ENCODE data around the gene DHX30.

The DHX30 gene

DNA sequence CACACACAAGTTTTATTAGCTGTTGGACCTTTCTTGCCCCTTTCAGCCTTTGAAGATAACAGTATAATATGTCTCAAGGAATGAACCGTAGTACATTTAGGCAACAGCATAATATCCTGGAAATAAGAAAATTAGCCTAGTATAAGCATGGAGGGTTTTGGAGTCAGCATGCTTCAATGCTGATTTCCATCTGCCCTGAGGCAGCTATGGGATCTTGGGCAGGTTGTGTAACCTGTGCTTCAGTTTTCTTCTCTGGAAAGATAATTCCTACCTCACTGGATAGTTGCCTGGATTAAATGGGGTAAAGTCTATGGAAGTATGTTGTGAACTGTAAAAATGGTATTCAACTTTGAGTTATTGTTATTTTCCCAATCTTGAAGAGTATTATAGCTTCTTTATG, 1.6 kb downstream of the DHX30 start:
- DNase-seq, result no peak

DNA sequence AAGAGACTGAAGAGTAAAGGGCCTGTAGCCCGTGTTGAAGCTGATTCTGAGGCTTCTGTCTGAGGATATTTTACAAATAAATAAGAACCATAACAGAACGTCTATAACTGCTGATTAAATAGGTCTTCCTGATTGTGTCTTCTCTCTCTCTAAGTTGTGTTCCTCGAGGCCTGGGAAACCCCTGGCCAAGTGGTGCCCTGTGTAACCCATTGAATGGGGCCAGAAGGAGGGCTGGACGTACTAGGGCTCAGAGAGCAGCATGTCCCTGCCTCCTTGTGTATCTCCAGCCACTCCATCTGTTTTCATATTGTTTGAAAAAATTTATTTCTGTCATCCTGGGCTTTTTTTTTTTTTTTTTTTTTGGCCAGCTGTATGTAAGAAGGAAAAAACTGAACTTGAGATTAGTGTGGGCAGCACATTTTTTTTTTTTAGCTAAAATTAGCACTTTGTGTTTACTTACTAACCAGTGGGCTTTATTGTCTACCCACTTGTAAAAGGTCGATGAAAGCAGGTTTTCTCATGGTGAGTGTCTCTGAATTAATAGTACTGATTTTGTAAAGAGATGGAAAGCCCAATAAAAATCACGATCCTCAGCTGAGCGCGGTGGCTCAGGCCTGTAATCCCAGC, 10.7 kb downstream of the DHX30 start:
- DNase-seq, result no peak

- DNase-seq, result no peak
Measured at GRCh38 chr3:47817609-47818008, 14.7 kb downstream of the DHX30 start.

DNA sequence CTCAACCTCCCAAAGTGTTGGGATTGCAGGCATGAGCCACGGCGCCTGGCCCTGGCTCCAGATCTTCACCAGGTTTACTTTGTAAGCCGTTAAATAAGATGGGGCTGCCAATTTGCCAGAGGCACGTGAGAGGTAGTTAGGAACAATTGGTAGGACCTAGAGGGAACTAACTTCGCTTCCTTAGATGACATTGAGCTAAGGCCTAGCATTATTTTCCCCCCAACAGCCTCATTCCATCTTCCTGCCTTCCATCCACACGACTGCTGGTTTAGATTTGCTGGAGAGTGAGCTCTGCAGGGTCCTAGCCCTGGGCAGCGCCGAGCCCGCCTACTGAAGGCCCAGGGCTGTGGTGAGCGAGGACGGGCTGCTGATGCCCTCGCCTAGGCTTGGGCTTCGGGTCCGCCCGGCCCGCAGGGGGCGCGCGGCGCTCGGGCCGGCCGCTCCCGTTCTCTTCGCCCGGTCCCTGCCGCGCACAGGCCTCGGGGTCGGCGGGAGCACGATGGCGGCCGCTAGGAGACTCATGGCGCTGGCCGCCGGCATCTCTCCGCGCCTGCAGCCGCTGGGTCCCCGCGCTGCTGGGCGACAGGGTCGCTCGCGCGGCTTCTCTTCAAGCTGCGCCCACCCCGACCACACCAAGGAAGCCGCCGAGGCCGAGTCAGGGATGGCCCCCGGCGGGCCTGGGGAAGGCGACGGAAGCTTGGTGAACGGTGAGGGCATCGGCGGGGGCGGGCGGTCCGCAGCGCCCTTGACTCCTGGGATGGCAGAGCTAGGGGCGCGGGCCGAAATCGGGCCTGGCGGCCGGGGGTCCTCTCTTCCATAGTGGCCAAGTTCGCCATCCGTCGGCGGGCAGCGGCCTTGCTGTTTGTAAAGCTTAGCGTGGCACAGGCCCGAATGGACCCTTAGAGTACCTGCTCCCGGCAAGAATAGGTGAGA, 21.9 kb downstream of the DHX30 start:
- peak; percentile 84 for DNase-seq

GRCh38 chr3:47825590-47825989, 22.7 kb downstream of the DHX30 start:
- DNase-seq, result no peak

GRCh38 chr3:47829482-47829881, 26.5 kb downstream of the DHX30 start:
- DNase-seq, result peak; percentile 14

- DNase-seq, result no peak
Measured at GRCh38 chr3:47836986-47837385, 34.0 kb downstream of the DHX30 start.

DNA sequence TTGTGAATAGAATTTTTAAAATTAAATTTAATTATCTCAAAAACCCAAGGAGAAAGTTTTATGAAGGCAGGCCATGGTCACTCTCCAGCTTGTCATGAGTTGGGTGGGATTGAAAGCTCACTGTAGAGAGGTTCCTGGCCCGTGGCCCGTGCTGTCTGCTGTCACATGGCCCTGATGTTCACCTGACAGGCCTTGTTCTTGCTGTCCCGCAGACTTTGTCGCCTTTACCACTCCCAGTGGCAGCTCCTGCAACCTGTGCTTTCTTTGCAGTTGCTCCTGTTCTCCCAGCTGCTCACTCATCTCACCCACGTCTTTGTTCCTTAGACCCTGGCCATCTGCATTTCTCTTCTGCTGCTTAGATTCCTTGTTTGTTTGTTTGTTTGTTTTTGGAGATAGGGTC, 35.6 kb downstream of the DHX30 start:
- DNase-seq, result no peak

DNA sequence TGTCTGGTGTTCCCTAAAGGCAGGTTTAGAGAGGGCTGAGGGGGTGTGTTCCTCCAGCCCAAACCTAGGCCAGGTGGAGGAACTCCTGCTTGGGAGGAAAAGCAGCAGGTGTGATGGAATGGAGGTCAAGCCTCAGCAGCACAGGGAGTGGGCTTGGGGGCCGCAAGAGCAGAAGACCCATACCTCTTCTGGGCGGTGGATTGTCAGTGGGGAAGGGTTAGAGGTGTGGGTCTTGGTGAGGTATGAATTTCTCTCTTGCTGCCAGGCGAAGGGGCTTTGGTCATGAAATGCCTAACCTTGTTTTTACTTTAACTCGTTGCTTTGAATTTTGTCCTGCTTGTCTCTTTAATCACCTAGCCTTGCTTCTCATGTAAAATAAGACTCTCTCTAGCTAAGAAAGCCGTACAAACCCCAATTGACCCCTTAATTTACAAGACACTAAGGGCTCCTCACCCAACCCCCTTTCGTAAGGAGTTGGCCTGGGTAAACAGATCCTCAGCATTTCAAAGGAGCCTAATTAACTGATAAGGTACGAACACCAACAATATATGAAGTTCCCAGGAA, 38.9 kb downstream of the DHX30 start:
- no peak for DNase-seq

- DNase-seq, result no peak
Measured at GRCh38 chr3:47846186-47846879, 43.4 kb downstream of the DHX30 start.

DNA sequence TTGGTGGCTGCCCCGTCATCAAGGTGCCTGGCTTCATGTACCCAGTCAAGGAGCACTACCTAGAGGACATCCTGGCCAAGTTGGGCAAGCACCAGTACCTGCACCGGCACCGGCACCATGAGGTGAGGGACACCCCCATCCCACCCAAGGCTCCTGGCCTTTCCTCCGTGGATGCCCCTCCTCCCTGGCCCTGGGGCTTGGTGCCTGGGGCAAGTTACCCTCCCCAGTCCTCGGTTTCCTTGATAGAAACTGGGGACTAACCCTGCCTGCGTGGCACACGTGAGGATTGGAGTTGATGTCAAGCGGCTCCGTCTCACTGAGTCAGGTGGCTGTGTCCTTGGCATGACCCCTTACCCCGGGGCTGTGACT, 43.9 kb downstream of the DHX30 start:
- no peak for DNase-seq

DNA sequence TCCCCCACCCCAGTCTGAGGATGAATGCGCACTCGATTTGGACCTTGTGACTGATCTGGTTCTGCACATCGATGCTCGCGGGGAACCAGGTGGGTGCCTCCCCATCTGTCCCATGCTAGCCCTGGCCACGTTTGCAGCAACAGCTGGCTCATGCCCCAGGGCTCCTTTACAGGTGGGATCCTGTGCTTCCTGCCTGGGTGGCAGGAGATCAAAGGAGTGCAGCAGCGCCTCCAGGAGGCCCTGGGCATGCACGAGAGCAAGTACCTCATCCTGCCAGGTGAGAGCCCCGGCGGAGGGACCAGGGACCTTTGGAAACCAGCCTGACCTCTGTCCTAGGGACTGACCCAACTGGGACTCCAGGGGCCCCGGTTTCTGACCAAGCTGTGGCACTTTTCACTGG, 44.3 kb downstream of the DHX30 start:
- DNase-seq, result no peak

- no peak for DNase-seq
Measured at GRCh38 chr3:47847801-47848518, 45.0 kb downstream of the DHX30 start.

DNA sequence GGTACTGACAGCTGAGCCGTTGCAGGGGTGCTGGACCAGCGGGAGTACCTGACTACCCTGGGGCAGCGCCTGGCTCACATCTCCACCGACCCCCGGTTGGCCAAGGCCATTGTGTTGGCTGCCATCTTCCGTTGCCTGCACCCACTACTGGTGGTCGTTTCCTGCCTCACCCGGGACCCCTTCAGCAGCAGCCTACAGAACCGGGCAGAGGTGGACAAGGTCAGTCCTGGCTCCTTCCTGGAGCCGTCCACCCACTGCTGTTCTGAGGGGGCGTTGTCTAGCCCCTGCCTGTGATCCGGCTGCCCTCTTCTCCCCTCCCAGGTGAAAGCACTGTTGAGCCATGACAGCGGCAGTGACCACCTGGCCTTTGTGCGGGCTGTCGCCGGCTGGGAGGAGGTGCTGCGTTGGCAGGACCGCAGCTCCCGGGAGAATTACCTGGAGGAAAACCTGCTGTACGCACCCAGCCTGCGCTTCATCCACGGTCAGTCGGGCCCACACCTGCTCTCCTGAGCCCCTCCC, 45.7 kb downstream of the DHX30 start:
- no peak for DNase-seq

DNA sequence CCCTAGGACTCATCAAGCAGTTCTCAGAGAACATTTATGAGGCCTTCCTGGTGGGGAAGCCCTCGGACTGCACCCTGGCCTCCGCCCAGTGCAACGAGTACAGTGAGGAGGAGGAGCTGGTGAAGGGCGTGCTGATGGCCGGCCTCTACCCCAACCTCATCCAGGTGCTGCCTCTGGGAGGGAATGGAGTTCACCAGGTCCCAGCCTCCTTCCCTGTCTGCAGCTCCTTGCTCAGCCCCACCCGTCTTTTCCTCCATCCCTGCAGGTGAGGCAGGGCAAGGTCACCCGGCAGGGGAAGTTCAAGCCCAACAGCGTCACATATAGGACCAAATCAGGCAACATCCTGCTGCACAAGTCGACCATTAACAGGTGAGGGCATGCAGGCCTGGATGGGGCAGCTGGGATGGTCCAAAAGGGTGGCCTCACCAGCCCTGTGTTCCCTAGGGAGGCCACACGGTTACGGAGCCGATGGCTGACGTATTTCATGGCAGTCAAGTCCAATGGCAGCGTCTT, 46.3 kb downstream of the DHX30 start:
- no peak for DNase-seq

GRCh38 chr3:47849699-47850563, 47.0 kb downstream of the DHX30 start:
- no peak for DNase-seq

DNA sequence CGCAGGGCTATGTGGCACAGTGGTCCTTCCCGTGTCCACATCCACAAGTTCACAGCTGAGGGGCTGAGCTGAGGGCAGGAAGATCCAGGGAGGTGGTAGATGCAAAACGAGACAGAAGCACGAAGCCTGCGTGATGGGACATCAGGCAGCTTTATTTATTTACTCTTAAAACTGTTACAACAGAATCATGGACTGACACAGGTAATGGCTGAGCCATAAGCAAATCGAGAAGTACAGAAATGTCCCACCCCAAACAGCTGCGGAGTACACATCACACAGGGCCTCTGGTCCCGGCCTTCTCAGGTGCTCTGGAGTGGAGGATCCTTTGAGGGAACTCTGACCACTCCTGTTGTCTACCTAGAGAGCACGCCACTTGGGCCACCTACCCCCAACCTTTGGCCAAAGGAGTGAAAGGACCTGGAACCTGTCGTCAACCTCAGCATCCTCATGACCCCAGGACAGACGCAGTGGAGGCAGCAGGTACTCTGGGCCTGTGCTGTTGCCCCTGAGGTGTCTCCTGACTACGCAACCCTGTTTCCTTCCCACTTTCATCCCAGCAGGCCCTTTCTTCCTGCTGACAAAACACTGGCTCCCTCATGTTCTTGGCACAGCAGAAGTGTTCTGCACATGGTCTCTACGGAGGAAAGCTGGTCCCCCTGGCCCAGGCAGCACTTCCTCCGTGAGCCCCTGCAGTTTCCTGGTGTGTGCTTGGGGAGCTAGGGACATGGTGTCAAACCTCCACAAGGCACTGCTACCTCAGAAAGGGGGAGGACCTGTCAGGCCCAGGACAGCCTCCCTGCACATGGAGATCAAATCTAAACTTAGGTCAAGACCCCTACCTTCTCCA, 47.8 kb downstream of the DHX30 start:
- no peak for DNase-seq

DNA sequence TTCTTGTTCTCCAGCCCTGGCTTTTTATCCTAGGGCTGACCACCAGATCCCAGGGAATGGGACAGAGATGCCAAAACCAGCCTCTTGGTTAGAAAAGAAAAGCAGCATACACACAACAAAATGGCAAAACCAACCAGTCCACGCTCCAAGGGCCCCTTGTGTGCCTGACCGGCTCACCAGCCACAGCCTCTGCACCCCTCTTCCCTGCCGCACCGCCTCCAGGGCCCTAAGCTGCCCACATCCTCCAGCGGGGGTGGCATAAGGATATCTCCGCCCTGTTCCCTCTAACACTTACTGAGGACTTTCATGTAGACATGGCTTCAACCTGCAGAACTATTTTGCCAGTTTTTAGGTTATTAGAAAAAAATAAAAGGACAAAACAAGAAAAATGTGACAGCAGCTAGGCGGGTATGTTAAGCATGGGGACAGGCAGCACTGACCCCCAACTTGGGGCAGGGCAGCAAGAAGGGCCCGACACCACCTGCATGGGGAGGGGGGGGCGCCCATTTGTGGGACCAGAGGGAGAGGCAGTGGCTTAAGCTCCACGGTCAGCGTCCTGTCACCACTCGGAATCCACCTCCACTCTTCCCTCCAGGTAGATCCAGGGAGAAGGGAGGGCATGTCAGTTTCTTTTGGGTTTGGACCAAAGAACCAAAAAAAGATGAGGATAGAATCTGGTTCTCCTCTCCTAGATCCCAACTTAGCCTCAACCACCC, 49.1 kb downstream of the DHX30 start:
- DNase-seq, result no peak
